ENCODE results near the gene OR5AS1.

Gene OR5AS1

DNA sequence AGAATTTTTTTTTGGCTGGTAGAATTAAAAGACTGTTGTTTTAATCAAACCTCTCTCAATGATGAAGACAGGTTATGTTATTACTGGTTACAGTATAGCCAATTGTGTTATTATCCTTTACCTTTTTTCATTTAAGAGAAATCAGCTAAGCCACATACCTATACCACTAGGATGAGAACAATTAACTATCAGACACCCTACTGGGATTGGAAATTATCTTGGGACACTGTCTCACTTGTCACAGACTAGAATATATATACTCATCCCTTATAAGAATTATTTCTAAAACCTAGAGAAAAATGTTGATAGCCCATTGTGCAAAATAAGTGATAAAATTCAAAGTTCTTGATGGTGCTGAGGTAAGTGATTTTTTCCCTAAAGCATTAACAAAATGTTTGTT is at the start of gene OR5AS1:
Gene OR5AS1, plus strand, starts transcription at position 301 of the 400 bp plus-strand sequence. CDS start 2,765 bp downstream, outside the sequence.
- H3K27me3 ChIP-seq (ENCODE audit: insufficient read depth, poor library complexity, severe bottlenecking): no peaks in the 10 kb centered on the region
- H3K9me3 ChIP-seq (ENCODE audit: severe bottlenecking): no peaks in the 10 kb centered on the region
- H3K27ac ChIP-seq (ENCODE audit: poor library complexity, severe bottlenecking): no peak within 1 kb of the TSS
- H3K4me1 ChIP-seq (ENCODE audit: insufficient read depth, poor library complexity, severe bottlenecking): no peaks in the 10 kb centered on the region
- TF ChIP-seq, protein P1, sequence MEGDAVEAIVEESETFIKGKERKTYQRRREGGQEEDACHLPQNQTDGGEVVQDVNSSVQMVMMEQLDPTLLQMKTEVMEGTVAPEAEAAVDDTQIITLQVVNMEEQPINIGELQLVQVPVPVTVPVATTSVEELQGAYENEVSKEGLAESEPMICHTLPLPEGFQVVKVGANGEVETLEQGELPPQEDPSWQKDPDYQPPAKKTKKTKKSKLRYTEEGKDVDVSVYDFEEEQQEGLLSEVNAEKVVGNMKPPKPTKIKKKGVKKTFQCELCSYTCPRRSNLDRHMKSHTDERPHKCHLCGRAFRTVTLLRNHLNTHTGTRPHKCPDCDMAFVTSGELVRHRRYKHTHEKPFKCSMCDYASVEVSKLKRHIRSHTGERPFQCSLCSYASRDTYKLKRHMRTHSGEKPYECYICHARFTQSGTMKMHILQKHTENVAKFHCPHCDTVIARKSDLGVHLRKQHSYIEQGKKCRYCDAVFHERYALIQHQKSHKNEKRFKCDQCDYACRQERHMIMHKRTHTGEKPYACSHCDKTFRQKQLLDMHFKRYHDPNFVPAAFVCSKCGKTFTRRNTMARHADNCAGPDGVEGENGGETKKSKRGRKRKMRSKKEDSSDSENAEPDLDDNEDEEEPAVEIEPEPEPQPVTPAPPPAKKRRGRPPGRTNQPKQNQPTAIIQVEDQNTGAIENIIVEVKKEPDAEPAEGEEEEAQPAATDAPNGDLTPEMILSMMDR (IDR thresholded peaks at IDR 0.05; ENCODE audit: poor library complexity, severe bottlenecking): no peak
- ATAC-seq (ENCODE audit: low read depth) (no peak), DNase-seq (ENCODE audit: low spot score) (no peak)
- no peaks in the 10 kb centered on the region for H3K36me3 ChIP-seq (ENCODE audit: low read depth)
- no peak within 1 kb of the TSS for H3K4me3 ChIP-seq (ENCODE audit: severe bottlenecking)

- no peak for ATAC-seq (ENCODE audit: low read depth)
- H3K27ac ChIP-seq (ENCODE audit: poor library complexity, severe bottlenecking): no peak within 1 kb of the TSS
These were observed 32.9 kb upstream of the OR5AS1 start, which contains the start of gene OR5F1 for GRCh38 chr11:55994525-55994924. TSS of gene OR5F1 (minus strand) at chr11:55994625. CDS start at chr11:55994625, 0 bp downstream.

GRCh38 chr11:56010716-56011115 is 16.7 kb upstream of the OR5AS1 start:
- no peaks in the 10 kb centered on the region for H3K4me1 ChIP-seq (ENCODE audit: insufficient read depth, poor library complexity, severe bottlenecking)
- no peaks in the 10 kb centered on the region for H3K36me3 ChIP-seq (ENCODE audit: low read depth)
- H3K27ac ChIP-seq (ENCODE audit: poor library complexity, severe bottlenecking): no peak overlapping the region
- H3K27me3 ChIP-seq (ENCODE audit: insufficient read depth, poor library complexity, severe bottlenecking): no peaks in the 10 kb centered on the region
- ATAC-seq (ENCODE audit: low read depth) (no peak), DNase-seq (ENCODE audit: low spot score) (no peak)
- no peaks in the 10 kb centered on the region for H3K9me3 ChIP-seq (ENCODE audit: severe bottlenecking)
- no peak overlapping the region for H3K4me3 ChIP-seq (ENCODE audit: severe bottlenecking)
- TF ChIP-seq, protein P1 (IDR thresholded peaks at IDR 0.05; ENCODE audit: poor library complexity, severe bottlenecking): no peak

More at GRCh38 chr11:55994525-55994924, 32.9 kb upstream of the OR5AS1 start, which contains the start of gene OR5F1:
- no peaks in the 10 kb centered on the region for H3K27me3 ChIP-seq (ENCODE audit: insufficient read depth, poor library complexity, severe bottlenecking)
- TF ChIP-seq, protein P1 (IDR thresholded peaks at IDR 0.05; ENCODE audit: poor library complexity, severe bottlenecking): no peak
- H3K4me1 ChIP-seq (ENCODE audit: insufficient read depth, poor library complexity, severe bottlenecking): no peaks in the 10 kb centered on the region
- no peaks in the 10 kb centered on the region for H3K36me3 ChIP-seq (ENCODE audit: low read depth)
- H3K4me3 ChIP-seq (ENCODE audit: severe bottlenecking): no peak within 1 kb of the TSS
- peaks cover 2% of the 10 kb centered on the region for H3K9me3 ChIP-seq (ENCODE audit: severe bottlenecking)
- DNase-seq (ENCODE audit: low spot score): no peak

GRCh38 chr11:56013805-56014204 is 13.6 kb upstream of the OR5AS1 start:
- TF ChIP-seq, protein P1 (IDR thresholded peaks at IDR 0.05; ENCODE audit: poor library complexity, severe bottlenecking): no peak
- Histone ChIP-seq H3K27me3 (ENCODE audit: insufficient read depth, poor library complexity, severe bottlenecking) (no peaks in the 10 kb centered on the region), H3K9me3 (ENCODE audit: severe bottlenecking) (no peaks in the 10 kb centered on the region), H3K27ac (ENCODE audit: poor library complexity, severe bottlenecking) (no peak overlapping the region), H3K4me1 (ENCODE audit: insufficient read depth, poor library complexity, severe bottlenecking) (no peaks in the 10 kb centered on the region), H3K36me3 (ENCODE audit: low read depth) (no peaks in the 10 kb centered on the region), H3K4me3 (ENCODE audit: severe bottlenecking) (no peak overlapping the region)
- ATAC-seq (ENCODE audit: low read depth) (no peak), DNase-seq (ENCODE audit: low spot score) (no peak)

DNA sequence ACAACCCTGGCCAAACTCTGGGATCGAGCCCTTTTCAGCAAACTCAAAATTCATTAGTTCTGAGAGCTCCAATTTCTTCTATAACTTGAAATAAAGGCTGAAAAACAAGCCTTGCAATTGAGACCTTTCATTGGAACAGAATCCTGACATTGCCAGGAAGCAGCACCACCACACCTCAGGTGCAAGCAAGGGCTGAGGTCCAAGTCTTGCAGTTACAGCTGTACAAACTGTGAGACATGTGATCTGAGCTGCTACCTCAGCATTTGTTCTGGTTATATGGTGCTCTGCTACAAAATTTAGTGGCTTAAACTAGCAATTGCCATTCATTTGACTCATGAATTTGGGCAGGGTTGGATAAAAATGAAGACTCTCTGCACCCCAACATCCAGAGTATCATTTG is 18.1 kb downstream of the OR5AS1 start:
- Histone ChIP-seq H3K9me3 (ENCODE audit: severe bottlenecking) (no peaks in the 10 kb centered on the region), H3K4me3 (ENCODE audit: severe bottlenecking) (no peak overlapping the region), H3K27ac (ENCODE audit: poor library complexity, severe bottlenecking) (no peak overlapping the region), H3K27me3 (ENCODE audit: insufficient read depth, poor library complexity, severe bottlenecking) (no peaks in the 10 kb centered on the region), H3K36me3 (ENCODE audit: low read depth) (no peaks in the 10 kb centered on the region), H3K4me1 (ENCODE audit: insufficient read depth, poor library complexity, severe bottlenecking) (no peaks in the 10 kb centered on the region)
- ATAC-seq (ENCODE audit: low read depth) (no peak), DNase-seq (ENCODE audit: low spot score) (no peak)
- TF ChIP-seq, protein P1 (IDR thresholded peaks at IDR 0.05; ENCODE audit: poor library complexity, severe bottlenecking): no peak

All from RWPE2 (cell line).